Nucleus accumbens (tissue), 56 donors: ENCODE measurements around the gene BET1.
A peak's percentile ranks its signal among the peaks of the same experiment; 100 is the strongest.
"Not testable (repeated sequence)": the region's sequence is repeated elsewhere in the genome, so short reads cannot be mapped to it uniquely, and the experiment has no call there.

Experiments used
- DNase-seq, 56 donors: peaks; one replicate each; lab custom pipeline; 2025; lab: John Stamatoyannopoulos, UW

The BET1 gene

DNA sequence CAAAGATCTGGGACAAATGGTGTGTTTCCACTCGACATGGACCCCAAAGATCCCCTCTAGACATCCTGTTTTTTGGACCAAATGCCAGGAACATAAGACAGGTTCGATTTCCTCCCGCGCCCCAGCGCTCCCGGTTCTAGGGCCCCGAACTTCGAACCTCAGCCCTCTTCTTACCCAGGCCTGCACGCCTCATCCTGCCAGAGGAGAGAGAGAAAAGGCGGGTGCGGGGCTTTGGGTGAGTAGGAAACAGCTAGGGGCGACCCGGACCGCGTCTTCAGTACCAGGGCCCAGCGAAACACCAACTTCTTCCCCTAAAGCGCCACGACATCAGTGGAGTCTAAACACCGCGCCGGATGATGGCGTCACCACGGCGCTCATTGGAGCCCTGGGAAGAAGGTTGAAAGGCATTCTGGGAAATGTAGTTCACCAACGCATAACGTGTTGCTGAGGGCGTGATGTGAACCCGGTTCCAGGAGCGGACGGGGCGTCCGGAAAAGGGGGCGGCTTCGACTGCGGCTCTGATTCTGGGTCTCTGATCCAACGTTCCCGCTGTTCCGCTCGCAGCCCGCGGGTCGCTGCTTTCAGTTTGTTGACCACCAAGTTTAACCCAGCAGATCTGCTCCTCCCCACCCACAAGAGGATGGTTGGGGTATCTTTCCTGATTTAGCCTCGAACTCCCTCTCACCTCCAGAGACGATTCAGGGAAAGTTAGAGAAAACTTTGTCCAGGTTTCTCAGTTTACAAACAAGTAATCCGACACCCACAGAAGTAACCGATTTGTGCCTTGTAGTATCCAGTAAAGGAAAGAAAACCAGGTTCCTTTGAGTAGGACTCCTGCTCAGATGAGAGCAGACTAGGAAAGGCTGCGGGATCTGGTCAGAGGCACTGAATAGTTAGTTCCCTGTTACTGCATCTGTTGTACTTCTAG is at the start of gene BET1:
Gene BET1 (minus strand): TSS at position 332 of the 928 bp plus-strand sequence. CDS start 139 bp downstream, at position 193.
- peak in 55 of 56 donors; percentile 64 to 96 (median 88) for DNase-seq

DNA sequence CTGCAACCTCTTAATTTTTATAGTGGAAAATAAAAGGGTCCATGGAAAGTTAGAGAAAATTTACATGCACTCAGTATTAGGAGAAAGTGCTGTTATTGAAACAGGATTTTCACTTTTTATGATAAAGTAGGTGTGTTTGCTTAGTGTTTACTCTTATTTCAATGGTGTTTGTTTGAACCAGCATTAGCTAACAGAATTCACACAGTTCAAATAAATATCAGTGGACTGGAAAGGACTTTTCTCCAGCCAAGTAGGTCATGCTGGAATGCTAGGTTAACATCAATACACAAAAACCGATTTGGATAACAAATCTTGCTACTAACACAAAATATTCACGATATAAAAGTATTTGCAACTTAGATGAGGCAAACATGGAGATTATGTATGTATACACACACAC is 49.4 kb upstream of the BET1 start:
- DNase-seq, result no peak

DNA sequence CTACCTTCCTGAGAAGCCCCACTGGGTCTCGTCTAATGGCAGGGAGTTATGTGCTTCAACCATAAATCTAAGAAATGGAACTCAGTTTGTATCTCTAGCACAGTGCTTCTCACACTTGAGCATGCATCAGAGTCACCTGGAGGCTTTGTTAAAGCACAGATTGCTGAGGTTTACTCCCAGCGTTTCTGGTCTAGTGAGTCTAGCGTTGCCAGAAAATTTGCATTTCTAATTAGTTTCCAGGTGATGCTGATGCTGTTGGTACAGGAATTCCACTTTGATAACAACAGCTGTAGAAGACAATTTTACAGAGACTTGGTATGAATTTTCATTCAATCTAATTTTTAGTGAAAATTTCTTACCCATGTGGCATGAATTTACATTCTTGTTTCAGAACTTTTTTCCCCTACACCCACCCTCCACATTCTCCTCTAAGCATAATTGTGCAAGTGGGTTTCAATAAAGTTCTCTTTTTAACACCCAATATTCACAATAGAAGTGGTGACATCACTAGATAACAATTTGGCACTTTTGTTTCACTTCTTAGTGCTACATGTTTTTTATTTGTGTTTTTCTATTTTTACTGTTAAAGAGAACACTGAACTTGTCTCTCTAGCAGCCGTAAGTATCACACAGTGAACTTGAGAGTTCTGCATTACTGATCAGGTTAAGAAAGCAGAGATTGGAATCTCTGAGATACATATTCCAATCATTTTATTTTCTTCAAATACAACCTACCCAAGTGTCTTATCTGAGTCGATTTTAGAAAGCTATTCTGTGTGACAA is 48.4 kb upstream of the BET1 start:
- DNase-seq, result no peak

DNA sequence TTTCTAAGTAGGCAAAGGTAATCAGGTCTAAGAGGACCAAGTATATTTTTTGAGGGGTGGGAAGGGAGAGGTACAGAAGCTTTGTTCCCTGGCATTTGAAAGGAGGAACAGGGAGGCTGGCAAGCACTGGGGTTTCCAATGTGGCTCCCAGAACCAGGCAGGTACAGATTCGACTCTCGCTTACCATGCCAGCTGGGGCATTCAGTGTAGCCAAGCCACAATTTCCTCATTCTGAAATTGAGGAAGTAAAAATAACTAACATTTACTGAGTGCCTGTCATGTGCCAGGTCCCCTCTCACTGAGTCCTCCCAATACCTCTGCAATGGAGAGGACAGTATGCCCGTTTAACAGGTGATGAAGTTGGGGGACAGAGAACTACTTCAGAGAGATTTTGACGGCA is 45.9 kb upstream of the BET1 start:
- DNase-seq, result no peak

GRCh38 chr7:94049615-94050014 is 45.5 kb upstream of the BET1 start:
- DNase-seq, result no peak

- no peak for DNase-seq
Measured at GRCh38 chr7:94048755-94049154, 44.6 kb upstream of the BET1 start.

DNA sequence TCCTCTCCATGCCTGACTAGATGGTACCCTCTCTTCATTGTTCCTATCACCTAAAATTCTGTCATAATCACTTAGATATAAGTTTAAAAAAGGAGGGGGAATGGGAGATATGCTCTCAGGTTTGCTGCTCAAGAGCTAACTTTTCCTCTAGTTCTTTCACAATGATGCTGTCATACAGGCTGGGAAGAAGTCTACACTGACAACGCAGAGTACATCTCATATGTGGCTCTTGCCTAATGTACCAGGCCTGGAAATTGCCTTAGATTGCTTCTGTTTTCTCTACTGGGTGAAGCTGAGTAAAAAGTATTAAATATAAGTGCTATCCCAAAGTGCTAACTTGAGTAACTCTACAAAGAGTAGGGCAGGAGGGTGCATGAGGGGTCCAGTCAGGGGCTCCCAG is 43.8 kb upstream of the BET1 start:
- no peak for DNase-seq

GRCh38 chr7:94045581-94045980 is 41.4 kb upstream of the BET1 start:
- DNase-seq, result no peak

DNA sequence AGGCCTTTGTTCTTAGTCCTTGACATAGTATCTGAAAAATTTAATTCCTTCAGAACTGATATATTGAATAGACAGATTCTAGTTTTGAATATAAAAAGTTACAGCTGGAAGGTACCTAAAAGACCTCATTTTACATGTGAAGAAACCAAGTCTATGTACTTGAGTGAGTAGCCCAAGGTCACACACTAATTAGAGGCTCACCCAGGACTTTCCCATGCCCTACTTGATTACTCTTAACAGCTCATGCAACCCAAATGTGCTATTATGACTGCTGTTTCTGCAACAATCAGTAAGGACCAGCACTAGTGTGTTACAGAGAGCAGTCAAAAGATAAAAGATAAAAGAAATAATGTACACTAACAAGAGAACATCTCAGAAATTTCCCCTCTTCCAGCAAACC is 40.7 kb upstream of the BET1 start:
- DNase-seq, result no peak

GRCh38 chr7:94043299-94043698 is 39.1 kb upstream of the BET1 start:
- no peak for DNase-seq

DNA sequence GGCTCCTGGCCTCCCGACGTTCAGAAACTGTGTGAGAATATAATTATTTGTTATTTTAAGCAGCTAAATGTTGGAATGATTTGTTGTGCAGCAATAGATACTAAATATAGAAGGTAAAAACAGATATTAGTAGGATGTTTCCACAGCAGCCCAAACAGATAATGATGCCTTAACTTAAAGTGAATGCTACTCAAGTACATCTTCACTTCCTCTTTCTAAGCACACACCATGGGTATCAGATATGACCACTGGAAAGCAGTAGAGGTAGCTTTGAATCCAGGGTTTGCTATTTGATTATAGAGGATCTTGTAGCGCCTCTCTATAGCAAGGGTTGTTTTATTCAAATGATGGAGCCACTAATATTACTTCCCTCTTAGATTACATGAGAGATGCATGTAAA is 38.2 kb upstream of the BET1 start:
- DNase-seq, result no peak

DNA sequence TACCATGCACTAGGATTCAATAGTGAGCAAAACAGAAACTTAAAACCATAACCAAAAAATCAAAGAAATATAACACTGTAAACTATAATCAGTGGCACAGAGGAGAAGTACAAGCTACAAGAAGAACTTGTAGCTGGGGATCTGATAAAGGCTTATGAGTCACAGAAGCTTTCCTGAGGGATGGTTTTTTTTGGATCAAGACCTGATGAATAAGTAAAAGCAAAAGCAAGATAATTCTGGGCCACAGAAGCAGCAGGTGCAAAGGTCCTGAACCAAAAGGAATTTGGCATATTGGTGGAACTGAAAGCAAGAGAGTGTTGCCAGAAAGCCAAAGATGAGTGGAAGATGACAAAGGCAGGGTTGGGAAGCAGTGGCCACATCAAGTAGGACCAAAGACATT is 37.4 kb upstream of the BET1 start:
- DNase-seq, result no peak

DNA sequence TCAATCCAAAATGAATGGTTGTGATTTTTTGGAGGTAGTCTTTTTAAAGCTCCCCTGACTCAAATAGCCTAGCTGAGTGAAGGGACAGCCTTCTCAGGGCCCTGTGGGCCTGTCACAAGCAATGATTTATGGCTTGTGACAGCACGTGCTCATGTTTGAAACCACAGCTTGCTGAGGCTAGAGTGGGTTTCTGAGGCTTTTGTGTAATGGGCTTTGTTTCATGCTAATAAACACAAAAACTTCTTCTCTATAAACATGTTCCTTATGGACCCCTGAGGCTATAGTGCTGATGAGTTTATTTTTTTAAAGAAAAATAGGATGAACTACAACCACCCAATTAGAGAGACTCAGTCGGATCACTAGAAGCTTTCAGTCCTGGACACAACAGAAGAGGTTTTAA is 36.1 kb upstream of the BET1 start:
- no peak for DNase-seq

- DNase-seq, result no peak
Measured at GRCh38 chr7:94039368-94040035, 35.3 kb upstream of the BET1 start.

DNA sequence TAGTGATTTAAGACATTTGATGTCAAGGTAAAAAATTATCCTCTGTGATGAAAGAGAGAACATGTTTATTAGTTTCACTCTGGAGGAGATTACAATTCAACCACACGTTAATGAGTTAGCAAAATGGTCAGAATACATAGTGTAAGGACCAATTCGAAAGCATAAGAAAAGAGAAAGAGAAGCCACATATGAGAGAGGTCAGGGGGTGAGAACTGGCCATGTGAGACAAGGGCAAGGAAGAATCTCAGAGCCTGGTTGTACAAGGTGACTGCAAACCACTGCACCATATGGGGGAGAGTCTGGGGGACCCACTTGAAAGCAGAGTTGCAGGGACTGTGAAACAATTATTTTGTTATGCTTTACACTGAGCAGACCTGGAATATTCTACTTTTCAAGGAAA is 27.7 kb upstream of the BET1 start:
- no peak for DNase-seq

- DNase-seq, result no peak
Measured at GRCh38 chr7:94030634-94031033, 26.5 kb upstream of the BET1 start.

GRCh38 chr7:94029976-94030375 is 25.8 kb upstream of the BET1 start:
- no peak for DNase-seq

DNA sequence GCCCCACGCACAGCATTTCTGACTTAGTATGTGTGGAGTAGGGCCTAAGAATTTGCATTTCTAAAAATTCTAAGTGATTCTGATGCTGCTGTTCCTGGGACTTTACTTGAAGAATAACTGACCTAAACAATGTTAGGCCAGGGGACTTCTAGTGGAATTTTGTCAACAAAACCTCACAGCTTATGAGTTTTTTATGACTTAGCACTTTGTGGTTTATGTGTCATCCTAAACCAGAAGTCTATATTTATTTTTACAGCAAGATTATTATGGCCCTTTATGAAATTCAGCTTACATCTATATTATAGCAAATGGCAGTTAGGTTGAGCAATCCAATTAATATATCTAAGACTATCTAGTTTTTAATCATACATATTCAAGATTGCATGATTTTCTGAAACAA is 24.6 kb upstream of the BET1 start:
- DNase-seq, result no peak

GRCh38 chr7:94026619-94027018 is 22.5 kb upstream of the BET1 start:
- not testable (repeated sequence) for DNase-seq

DNA sequence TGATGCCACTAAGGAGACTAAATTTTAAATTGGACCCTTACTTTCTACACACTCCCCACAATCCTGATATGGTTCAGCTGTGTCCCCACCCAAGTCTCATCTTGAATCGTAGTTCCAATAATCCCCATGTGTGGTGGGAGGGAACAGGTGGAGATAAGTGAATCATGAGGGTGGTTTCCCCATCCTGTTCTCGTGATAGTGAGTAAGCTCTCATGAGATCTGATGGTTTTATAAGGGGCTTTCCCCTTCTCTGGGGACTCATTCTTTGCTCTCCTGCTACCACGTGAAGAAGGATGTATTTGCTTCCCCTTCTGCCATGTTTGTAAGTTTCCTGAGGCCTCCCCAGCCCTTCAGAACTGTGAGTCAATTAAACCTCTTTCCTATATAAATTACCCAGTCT is 18.4 kb upstream of the BET1 start:
- no peak for DNase-seq

DNA sequence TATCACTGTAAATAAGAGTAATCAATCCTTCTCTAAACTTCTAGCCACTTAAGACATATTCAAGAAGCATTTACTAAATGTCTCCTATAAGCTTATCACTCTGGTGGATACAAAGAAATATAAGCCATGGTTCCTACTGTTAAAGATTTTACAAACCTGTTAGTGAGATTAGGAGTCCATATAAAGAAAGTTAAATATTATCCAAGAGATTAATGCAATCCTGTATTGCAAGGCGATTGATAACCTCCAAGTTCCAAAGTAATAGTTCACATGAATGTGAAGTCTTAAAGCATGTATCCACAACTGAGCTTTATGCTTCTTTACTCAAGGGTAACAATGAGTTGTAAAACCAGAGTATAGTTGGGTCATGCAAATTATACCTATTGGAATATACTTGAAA is 12.6 kb upstream of the BET1 start:
- DNase-seq, result no peak
